Cardiac muscle cell (in vitro differentiated cells and primary cell): Measurements from ENCODE around the gene TMEM86B. TPM values are rescaled to one million over a fixed set of nuclear protein-coding genes. Genes with fewer than 3 reads are reported as not detected.

Experiments
- DNase-seq, 2 donors: peaks; one replicate each; pipeline versions ENCODE4 v3.0.0 to v3.0.0-alpha.2; 2010 to 2017; ENCODE audit warnings: low read depth in 1 of 2, low spot score in 1 of 2
- H3K27ac ChIP-seq: fragments of 200-600 bp; sonication (generic); 2 replicates; pipeline ENCODE4 v1.5.1; 2016
- H3K27me3 ChIP-seq: fragments of 200-600 bp; sonication (generic); 2 replicates; pipeline ENCODE4 v1.6.0; 2016; ENCODE audit warnings: control low read depth
- H3K36me3 ChIP-seq: fragments of 200-600 bp; sonication (generic); 2 replicates; pipeline ENCODE4 v1.5.1; 2016; ENCODE audit warnings: control low read depth
- H3K4me1 ChIP-seq: fragments of 200-600 bp; sonication (generic); 2 replicates; pipeline ENCODE4 v1.8.1; 2017; ENCODE audit warnings: low read depth, mild to moderate bottlenecking, mixed run types
- H3K4me3 ChIP-seq: fragments of 200-600 bp; sonication (generic); 2 replicates; pipeline ENCODE4 v1.5.1; 2016; ENCODE audit warnings: mild to moderate bottlenecking
- H3K9me3 ChIP-seq: fragments of 200-600 bp; sonication (generic); 2 replicates; pipeline ENCODE4 v1.5.1; 2017; ENCODE audit warnings: low read depth, mild to moderate bottlenecking, control low read depth
- polyA plus RNA-seq: library from polyadenylated mRNA; unstranded; fragments of >200 nt; fragmentation: Nextera tagmentation; extraction: Ambion mirVana; gene quantifications from 2 replicates; pipeline ENCODE4 v1.2.1, GENCODE V29; 2016
- total RNA-seq: library from RNA; depleted of rRNA; stranded (reverse); fragments of >200 nt; gene quantifications from 2 replicates; pipeline ENCODE4 v1.2.3, GENCODE V29; 2016
- TF ChIP-seq, protein P1 (sequence below): IDR thresholded peaks from 2 replicates; pipeline ENCODE4 v1.5.1; 2012; ENCODE audit warnings: low read depth, mild to moderate bottlenecking, low read length

TMEM86B gene
- total and polyA plus RNA-seq, 2 experiments from 2014 or later, result 2.6 to 4.7 TPM

DNA sequence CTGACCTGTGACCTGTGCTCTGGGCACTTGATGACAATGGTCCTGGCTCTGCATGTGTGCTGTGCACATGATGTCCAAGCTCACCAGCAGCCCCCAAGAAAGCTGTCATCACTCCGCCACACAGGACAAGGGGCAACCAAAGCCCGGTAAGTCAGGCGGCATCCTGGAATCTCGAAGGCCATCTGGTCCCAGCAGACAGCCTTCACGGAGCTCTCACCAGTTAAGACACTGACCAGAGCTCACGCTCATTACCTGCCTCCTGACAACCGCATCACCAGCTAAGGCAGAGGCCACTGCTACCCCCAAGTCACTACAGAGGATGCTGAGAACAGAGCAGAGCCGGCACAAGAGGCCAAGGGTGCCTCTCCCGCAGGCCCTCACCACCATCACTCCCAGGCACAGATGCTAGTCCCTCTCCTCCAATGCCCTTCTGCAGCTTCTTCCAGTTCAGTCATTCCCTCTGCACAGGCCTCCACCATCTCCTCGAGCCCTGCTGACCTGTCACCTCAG, 19.7 kb upstream of the TMEM86B start:
- TF ChIP-seq, protein P1, sequence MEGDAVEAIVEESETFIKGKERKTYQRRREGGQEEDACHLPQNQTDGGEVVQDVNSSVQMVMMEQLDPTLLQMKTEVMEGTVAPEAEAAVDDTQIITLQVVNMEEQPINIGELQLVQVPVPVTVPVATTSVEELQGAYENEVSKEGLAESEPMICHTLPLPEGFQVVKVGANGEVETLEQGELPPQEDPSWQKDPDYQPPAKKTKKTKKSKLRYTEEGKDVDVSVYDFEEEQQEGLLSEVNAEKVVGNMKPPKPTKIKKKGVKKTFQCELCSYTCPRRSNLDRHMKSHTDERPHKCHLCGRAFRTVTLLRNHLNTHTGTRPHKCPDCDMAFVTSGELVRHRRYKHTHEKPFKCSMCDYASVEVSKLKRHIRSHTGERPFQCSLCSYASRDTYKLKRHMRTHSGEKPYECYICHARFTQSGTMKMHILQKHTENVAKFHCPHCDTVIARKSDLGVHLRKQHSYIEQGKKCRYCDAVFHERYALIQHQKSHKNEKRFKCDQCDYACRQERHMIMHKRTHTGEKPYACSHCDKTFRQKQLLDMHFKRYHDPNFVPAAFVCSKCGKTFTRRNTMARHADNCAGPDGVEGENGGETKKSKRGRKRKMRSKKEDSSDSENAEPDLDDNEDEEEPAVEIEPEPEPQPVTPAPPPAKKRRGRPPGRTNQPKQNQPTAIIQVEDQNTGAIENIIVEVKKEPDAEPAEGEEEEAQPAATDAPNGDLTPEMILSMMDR, result no peak
- H3K4me3 ChIP-seq, result no peak overlapping the region
- H3K27ac ChIP-seq, result peak overlapping the region; percentile 71
- DNase-seq, result peak in 1 of 2 donors; percentile 33
- peaks cover 29% of the 10 kb centered on the region for H3K36me3 ChIP-seq
- H3K4me1 ChIP-seq, result peaks cover 9% of the 10 kb centered on the region
- no peaks in the 10 kb centered on the region for H3K9me3 ChIP-seq
- no peaks in the 10 kb centered on the region for H3K27me3 ChIP-seq

DNA sequence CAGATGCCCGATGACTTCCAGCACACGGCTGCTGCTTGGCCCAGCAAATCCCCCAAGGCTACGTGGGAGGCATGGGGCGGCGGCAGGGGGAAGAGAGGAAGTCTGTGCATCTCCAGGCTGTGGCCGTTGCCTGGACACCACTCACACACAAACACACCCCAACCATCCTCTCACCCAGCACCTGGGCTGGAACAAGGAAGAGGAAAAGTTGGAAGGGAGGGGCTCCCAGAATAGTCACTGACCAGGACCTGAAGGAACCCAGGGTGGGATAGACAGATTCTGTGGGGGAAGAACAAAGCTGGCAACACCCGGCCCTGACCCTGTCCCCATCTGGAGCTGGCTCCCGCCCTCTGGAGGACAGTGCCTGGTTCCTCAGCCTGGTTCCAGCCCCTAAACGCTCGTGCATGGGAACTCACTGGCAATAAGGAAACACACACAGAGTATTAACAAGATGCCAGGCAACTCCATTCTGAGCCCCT, 19.1 kb upstream of the TMEM86B start:
- Histone ChIP-seq H3K4me1 (peaks cover 9% of the 10 kb centered on the region), H3K4me3 (no peak overlapping the region), H3K27me3 (no peaks in the 10 kb centered on the region), H3K9me3 (no peaks in the 10 kb centered on the region), H3K36me3 (peaks cover 29% of the 10 kb centered on the region), H3K27ac (peak overlapping the region; percentile 71)
- TF ChIP-seq, protein P1, result peak; percentile 10
- DNase-seq, result peak in 1 of 2 donors; percentile 79

GRCh38 chr19:55246462-55247451, 18.2 kb upstream of the TMEM86B start:
- Histone ChIP-seq H3K27me3 (no peaks in the 10 kb centered on the region), H3K4me1 (peaks cover 9% of the 10 kb centered on the region), H3K4me3 (no peak overlapping the region), H3K9me3 (no peaks in the 10 kb centered on the region), H3K36me3 (peaks cover 37% of the 10 kb centered on the region), H3K27ac (no peak overlapping the region)
- TF ChIP-seq, protein P1, result no peak
- no peak for DNase-seq

DNA sequence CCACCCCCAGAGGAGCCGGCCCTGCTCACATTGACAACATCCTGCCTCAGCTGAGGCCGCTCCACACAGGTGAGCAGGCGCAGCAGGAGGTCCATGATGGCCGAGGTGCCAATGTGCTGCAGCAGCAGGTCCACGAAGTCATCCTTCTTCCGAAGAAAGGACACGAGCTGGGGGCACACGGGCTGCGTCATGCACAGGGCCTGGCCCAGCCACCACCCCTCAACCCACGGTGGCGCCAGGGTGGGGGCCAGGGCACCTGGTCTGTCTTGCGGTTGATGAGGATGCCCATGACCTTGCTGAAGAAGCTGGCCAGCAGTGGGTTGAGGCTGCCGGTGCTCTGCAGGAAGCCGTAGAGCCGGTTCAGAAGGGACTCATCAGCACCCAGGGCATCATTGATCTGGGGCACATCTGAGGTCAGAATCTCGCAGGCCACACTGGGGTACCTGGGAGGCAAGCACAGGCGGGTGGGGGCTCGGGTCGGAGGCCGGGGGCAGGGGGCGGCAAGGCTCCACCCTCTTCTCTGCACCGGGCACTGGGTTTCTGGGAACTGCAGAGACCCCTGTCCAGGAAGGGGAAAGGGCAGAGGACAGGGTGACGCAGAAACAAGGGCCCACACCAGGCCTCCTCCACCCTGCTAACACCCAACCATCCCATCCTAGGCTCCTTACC, 16.8 kb upstream of the TMEM86B start:
- peaks cover 9% of the 10 kb centered on the region for H3K4me1 ChIP-seq
- no peak for DNase-seq
- H3K27me3 ChIP-seq, result no peaks in the 10 kb centered on the region
- no peaks in the 10 kb centered on the region for H3K9me3 ChIP-seq
- H3K27ac ChIP-seq, result no peak overlapping the region
- TF ChIP-seq, protein P1, result no peak
- H3K36me3 ChIP-seq, result peaks cover 47% of the 10 kb centered on the region
- no peak overlapping the region for H3K4me3 ChIP-seq

GRCh38 chr19:55244004-55244680, 15.6 kb upstream of the TMEM86B start:
- no peak for DNase-seq
- H3K4me3 ChIP-seq, result no peak overlapping the region
- TF ChIP-seq, protein P1, result no peak
- peaks cover 56% of the 10 kb centered on the region for H3K36me3 ChIP-seq
- no peaks in the 10 kb centered on the region for H3K27me3 ChIP-seq
- no peaks in the 10 kb centered on the region for H3K9me3 ChIP-seq
- no peak overlapping the region for H3K27ac ChIP-seq
- peaks cover 9% of the 10 kb centered on the region for H3K4me1 ChIP-seq
